NT2/D1 (cell line): ENCODE data around the gene KCNIP1.

Experiments
- SUZ12 ChIP-seq: IDR thresholded peaks from 2 replicates; pipeline ENCODE4 v1.6.1; 2011; ENCODE audit not compliant: insufficient read length, insufficient read depth; ENCODE audit errors: extremely low read depth
- YY1 ChIP-seq: IDR thresholded peaks from 2 replicates; pipeline ENCODE4 v1.6.1; 2011; ENCODE audit not compliant: insufficient read length, insufficient read depth

- TF ChIP-seq YY1: no peak
- no peak for TF ChIP-seq SUZ12
Measured at GRCh38 chr5:170565072-170565471, 61.3 kb downstream of the KCNIP1 start.
